GM18870 (cell line): ENCODE data around the gene SWT1.
A peak's percentile ranks its signal among the peaks of the same experiment; 100 is the strongest.

ENCODE experiments used
- ATAC-seq: cut with Tn5 transposase; IDR thresholded peaks from one replicate; pipeline ENCODE4 v1.9.1; 2021; ENCODE audit warnings: moderate library complexity; ENCODE audit not compliant: unreplicated experiment

The SWT1 gene

GRCh38 chr1:185156854-185157598 lies at the start of gene SWT1, which contains the start of gene TRMT1L:
TSS of gene SWT1 (plus strand) at chr1:185157167. CDS start at chr1:185160842, 3,675 bp downstream.
TSS of gene TRMT1L (minus strand) at chr1:185156953. CDS start at chr1:185156712, 241 bp downstream.
- peak; percentile 93 for ATAC-seq

- no peak for ATAC-seq
These were observed 48.6 kb upstream of the SWT1 start for GRCh38 chr1:185108321-185108720.

GRCh38 chr1:185110145-185110544 lies 46.8 kb upstream of the SWT1 start:
- ATAC-seq: no peak

- ATAC-seq: no peak
These were observed 45.1 kb upstream of the SWT1 start for GRCh38 chr1:185111873-185112272.

- ATAC-seq: no peak
These were observed 44.6 kb upstream of the SWT1 start for GRCh38 chr1:185112356-185112755.

GRCh38 chr1:185129708-185130107 lies 27.3 kb upstream of the SWT1 start:
- ATAC-seq: no peak

GRCh38 chr1:185132534-185132933 lies 24.4 kb upstream of the SWT1 start:
- ATAC-seq: no peak

GRCh38 chr1:185137896-185138545 lies 18.9 kb upstream of the SWT1 start:
- no peak for ATAC-seq

GRCh38 chr1:185139246-185139645 lies 17.7 kb upstream of the SWT1 start:
- ATAC-seq: no peak

GRCh38 chr1:185144233-185144632 lies 12.7 kb upstream of the SWT1 start:
- ATAC-seq: no peak

GRCh38 chr1:185151215-185151614 lies 5.8 kb upstream of the SWT1 start:
- no peak for ATAC-seq

GRCh38 chr1:185152187-185152767 lies 4.7 kb upstream of the SWT1 start:
- no peak for ATAC-seq

- no peak for ATAC-seq
These were observed 2.0 kb upstream of the SWT1 start for GRCh38 chr1:185154912-185155513.

GRCh38 chr1:185155600-185156287 lies 1.2 kb upstream of the SWT1 start:
- no peak for ATAC-seq

GRCh38 chr1:185156288-185156853 lies 596 bp upstream of the SWT1 start:
- peak; percentile 25 for ATAC-seq

GRCh38 chr1:185157599-185158412 lies 839 bp downstream of the SWT1 start:
- ATAC-seq: no peak

GRCh38 chr1:185158800-185159199 lies 1.8 kb downstream of the SWT1 start:
- no peak for ATAC-seq

GRCh38 chr1:185159966-185160365 lies 3.0 kb downstream of the SWT1 start:
- no peak for ATAC-seq

- ATAC-seq: no peak
These were observed 5.5 kb downstream of the SWT1 start for GRCh38 chr1:185162491-185162890.

GRCh38 chr1:185166106-185166505 lies 9.1 kb downstream of the SWT1 start:
- no peak for ATAC-seq
